T-helper 1 cell treated with Interleukin-12 subunit alpha and Interleukin-12 subunit beta and Interleukin-4 antibody, amounts not matched to agents 30 μg/mL and 1 μg/mL, for 36 hours (primary cell): Measurements from ENCODE around the gene PSD2.

Experiments used
- H3K27ac Mint-ChIP-seq: one replicate; pipeline ENCODE4 v1.8.0; 2021; ENCODE audit warnings: mild to moderate bottlenecking, mixed read lengths
- H3K27me3 Mint-ChIP-seq: one replicate; pipeline ENCODE4 v1.8.0; 2021; ENCODE audit warnings: low read depth, mixed read lengths
- H3K36me3 Mint-ChIP-seq: one replicate; pipeline ENCODE4 v1.8.0; 2021; ENCODE audit warnings: low read depth, mixed read lengths
- H3K4me1 Mint-ChIP-seq: one replicate; pipeline ENCODE4 v1.8.0; 2021; ENCODE audit warnings: low read depth, mixed read lengths
- H3K4me3 Mint-ChIP-seq: one replicate; pipeline ENCODE4 v1.8.0; 2021; ENCODE audit warnings: mild to moderate bottlenecking, moderate library complexity, mixed read lengths
- H3K9me3 Mint-ChIP-seq: one replicate; pipeline ENCODE4 v1.8.0; 2021; ENCODE audit warnings: mixed read lengths

Gene PSD2

DNA sequence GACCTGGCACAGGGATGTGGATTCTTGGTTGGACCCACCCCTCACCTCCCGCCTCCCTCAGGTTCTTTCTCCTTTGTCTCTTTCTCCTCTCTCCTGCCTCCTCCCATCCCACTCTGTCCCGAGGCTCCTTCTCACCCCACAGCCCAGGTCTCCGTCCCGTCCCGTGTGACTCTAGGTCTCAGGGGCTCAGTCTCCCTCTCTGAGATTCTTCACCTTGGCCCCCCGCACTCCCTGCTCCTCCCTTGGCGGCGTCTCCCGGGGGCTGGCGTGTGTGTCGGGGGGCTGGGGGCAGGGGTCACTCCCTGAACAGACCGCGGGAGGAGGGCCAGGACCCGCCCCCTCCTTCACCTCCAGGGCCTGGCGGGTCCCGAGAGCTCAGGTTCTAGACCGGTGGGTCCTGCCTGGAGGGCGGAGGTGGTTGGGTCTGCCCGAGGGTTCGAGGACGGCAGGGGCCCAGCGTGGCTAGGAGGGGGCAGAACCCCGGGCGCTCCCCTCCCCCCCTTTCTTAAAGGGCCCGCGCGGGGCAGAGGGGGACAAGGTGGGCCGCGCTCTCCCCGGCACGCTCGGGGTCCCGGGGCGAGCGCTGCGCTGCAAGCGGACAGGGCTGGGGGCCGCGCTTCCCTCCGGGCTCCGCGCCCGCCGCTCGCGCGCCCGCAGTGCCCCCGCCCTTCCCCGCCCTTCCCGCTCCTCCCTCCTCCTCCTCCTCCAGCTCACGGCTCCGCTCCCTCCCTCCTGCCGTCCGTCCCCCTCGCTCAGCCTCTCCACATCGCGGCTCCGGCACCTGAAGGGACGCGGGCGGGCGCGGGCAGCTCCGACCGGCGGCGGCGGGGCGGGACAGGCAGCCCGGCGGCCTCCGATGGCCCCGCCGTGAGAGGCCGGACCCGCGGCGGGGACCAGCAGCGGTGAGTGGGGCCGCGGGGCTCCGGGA lies at the start of gene PSD2:
TSS of gene PSD2 (plus strand) at position 735 of the 928 bp plus-strand sequence. CDS start 13,633 bp downstream, outside the sequence.
- Mint-ChIP-seq H3K4me3 (no peak within 1 kb of the TSS), H3K9me3 (no peaks in the 10 kb centered on the region), H3K27me3 (peaks cover 77% of the 10 kb centered on the region), H3K36me3 (no peaks in the 10 kb centered on the region), H3K27ac (no peak within 1 kb of the TSS), H3K4me1 (no peaks in the 10 kb centered on the region)

DNA sequence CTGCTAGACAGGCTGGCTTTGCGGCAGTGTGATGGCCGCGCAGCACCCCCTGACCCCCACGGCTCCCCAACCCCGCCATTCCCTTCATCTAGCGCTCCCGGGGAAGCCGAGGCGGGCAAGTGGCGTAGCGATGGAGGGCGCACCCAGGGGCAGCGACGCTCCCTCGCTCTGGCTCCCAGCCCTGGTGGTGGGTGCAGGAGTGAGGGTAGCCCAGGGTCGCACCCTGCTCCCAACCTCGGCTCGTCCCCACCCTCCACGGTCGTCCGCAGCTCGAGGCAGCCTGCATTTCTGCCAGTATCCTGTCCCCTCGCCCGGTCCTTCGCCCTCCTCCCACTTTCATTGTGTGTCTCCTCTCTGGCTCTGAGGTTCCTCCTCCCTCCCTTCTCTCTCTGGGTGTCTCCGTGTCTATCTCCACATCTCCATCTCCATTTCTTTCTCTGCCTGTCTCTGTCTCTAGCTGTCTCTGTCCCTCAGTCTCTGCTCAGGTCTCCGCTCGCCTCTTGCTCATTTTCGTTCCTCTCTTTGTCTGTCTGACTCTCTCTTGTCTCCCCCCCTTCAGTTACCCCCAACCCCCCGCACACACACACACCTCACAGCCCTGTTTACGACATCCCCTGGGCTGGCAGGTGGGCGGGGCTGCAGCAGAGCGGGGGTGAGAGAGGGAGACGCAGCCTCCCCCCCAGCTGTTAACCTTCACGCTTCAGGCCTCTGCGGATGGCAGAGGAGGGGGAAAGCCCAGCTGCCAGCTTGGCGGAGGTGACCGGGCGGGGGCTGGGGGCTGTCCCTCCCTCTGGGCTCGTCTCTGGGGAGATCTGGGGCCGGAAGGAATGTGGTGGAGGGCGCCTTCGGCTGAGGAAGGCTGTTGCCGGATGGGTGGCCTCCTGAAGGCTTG lies 48.7 kb upstream of the PSD2 start:
- no peaks in the 10 kb centered on the region for H3K36me3 Mint-ChIP-seq
- H3K9me3 Mint-ChIP-seq: no peaks in the 10 kb centered on the region
- H3K4me3 Mint-ChIP-seq: peak overlapping the region; percentile 77
- H3K27me3 Mint-ChIP-seq: peaks cover 60% of the 10 kb centered on the region
- peaks cover 16% of the 10 kb centered on the region for H3K4me1 Mint-ChIP-seq
- H3K27ac Mint-ChIP-seq: no peak overlapping the region

DNA sequence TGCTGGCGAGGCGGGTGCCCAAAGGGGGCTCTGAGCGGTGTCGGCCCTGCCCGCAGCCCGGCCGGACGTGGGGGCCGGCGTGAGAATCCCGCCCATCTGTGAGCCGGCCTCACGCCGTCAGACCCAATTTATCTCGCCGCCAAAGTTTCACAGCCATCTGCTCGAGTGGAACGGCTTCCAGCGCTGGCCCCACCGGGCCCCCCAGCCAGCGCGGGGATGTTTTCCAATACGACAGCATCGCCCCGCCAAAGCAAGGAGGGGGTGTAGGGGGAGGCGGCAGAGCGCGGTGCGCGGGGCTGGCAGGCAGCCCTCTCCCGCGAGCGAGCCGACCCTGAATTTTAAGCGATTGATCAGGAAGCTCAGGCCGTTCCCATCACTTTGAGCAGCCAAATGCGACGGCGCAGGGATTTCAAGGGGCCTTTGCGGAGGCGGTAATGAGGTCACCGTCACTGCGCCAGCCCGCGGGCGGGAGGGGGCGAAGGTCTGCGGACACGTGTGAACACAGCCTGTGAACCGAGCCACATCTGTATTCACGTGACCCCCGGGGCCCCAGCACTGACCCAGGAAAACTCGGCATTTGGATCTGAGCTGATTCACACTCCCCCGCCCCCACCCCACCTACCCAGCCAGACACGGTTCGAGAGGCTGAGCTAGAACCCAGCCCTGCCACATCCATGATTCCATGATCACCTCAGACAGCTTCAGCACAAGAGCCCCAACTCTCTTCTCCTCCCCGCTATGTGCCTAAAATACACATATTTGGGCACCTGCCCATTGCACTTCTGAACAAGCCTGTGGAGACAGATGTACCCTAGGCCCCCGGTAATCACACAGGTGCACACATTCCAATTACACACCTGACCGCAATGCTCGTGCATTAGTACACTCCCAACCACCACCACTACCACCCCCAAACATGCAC lies 47.8 kb upstream of the PSD2 start:
- peaks cover 69% of the 10 kb centered on the region for H3K27me3 Mint-ChIP-seq
- H3K4me1 Mint-ChIP-seq: peaks cover 16% of the 10 kb centered on the region
- peak overlapping the region; percentile 77 for H3K4me3 Mint-ChIP-seq
- H3K9me3 Mint-ChIP-seq: no peaks in the 10 kb centered on the region
- H3K36me3 Mint-ChIP-seq: no peaks in the 10 kb centered on the region
- no peak overlapping the region for H3K27ac Mint-ChIP-seq

DNA sequence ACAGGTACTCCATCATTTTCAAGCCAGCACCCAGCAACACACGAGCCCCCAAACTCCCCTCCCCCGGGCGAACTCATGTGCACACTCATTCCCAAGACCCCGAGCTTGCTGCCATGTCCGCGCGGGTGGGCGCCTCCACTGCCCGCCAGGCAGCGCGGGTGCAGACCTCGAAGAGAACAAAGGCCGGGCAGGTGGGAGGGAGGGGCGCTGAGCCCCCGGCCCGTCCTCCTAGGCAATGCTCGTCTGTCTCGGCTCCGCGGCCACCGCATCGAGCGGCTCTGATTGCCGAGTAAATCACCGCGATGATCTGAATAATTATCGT lies 47.1 kb upstream of the PSD2 start:
- H3K36me3 Mint-ChIP-seq: no peaks in the 10 kb centered on the region
- H3K27me3 Mint-ChIP-seq: peaks cover 66% of the 10 kb centered on the region
- no peak overlapping the region for H3K27ac Mint-ChIP-seq
- H3K4me1 Mint-ChIP-seq: peaks cover 16% of the 10 kb centered on the region
- no peak overlapping the region for H3K4me3 Mint-ChIP-seq
- H3K9me3 Mint-ChIP-seq: no peaks in the 10 kb centered on the region

DNA sequence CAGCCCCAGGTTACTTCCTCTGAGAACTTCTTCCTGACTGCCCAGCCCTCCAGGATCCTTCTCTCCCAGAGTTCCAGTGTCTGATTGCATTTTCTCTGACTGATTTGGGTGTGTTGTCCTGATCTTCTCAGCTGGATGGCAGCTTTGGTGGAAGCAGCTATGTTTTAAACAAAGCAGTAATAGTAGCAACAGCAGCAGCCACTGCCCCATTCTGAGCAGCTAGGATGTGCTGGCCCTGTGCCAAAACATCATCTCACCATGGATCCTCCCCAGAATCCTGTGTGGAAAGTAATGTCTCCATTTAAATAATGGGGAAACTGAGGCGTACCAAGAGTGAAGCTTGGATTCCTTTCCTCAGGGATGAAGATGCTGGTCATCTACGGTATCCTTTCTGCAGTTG lies 46.4 kb upstream of the PSD2 start:
- peaks cover 16% of the 10 kb centered on the region for H3K4me1 Mint-ChIP-seq
- H3K27ac Mint-ChIP-seq: no peak overlapping the region
- peak overlapping the region; percentile 51 for H3K4me3 Mint-ChIP-seq
- peaks cover 66% of the 10 kb centered on the region for H3K27me3 Mint-ChIP-seq
- H3K36me3 Mint-ChIP-seq: no peaks in the 10 kb centered on the region
- no peaks in the 10 kb centered on the region for H3K9me3 Mint-ChIP-seq

DNA sequence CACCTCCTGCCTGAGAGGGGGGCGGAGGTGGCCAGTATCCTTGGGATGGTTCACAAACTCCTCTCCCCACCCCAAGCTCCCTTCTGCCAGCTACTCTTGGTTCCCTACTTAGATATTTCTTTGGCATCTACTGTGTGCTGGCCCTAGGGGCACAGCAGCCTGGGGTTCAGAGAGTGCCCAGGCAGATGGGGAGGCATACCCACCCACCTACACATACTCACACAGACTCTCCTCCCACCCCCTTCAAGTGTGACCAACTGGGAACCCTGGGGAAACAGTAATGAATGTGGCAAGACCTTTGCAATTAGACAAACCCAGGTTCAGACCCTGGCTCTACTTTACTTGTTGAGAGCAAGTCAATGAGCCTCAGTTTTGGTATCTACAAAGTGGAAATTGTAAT lies 44.4 kb upstream of the PSD2 start:
- Mint-ChIP-seq H3K36me3 (no peaks in the 10 kb centered on the region), H3K4me3 (no peak overlapping the region), H3K27ac (no peak overlapping the region), H3K4me1 (peaks cover 18% of the 10 kb centered on the region), H3K27me3 (peaks cover 70% of the 10 kb centered on the region), H3K9me3 (no peaks in the 10 kb centered on the region)

DNA sequence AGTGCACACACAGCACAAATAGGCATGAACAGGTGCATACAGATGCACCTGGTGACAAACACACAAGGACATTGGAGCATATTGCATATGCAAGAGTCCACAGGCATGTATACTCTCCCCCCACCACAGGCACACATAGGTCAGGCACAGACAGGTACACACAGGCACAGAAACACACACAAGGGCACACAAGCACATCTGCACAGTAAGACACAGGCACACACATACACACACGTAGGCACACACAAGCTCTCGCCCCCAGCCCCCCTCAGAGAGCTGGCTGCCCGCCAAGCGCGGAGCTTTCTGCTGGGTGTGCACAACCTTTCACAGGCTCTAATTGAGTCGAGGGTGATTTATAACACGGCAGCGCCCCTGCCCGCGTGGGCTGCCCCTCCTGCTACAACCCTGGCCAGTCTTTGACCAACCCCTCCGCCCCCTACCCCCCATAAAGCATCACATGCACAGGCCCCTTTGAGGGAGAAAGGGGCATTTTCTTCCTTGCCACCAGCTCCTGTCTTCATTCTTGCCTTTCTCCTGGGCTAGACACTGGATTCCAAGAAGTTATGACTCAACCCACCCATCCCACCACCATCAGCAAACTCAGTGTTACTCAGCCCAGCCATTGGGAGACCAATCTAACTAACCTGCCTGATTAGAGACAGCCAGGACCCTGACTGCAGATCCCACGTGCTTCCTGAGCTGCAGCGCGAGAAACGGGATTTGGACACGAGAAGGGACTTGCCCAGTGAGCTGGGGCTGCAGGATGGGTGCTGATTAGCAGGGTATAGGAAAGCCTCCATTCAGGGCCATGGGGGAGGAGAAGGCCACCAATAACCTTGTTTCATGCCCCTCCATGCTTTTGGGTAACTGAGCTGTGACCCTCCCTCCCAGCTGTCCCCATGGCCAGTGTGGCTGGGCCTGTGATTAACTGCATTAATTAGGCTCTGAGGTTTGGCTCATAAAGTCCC lies 42.8 kb upstream of the PSD2 start:
- Mint-ChIP-seq H3K27me3 (peaks cover 76% of the 10 kb centered on the region), H3K4me3 (no peak overlapping the region)

DNA sequence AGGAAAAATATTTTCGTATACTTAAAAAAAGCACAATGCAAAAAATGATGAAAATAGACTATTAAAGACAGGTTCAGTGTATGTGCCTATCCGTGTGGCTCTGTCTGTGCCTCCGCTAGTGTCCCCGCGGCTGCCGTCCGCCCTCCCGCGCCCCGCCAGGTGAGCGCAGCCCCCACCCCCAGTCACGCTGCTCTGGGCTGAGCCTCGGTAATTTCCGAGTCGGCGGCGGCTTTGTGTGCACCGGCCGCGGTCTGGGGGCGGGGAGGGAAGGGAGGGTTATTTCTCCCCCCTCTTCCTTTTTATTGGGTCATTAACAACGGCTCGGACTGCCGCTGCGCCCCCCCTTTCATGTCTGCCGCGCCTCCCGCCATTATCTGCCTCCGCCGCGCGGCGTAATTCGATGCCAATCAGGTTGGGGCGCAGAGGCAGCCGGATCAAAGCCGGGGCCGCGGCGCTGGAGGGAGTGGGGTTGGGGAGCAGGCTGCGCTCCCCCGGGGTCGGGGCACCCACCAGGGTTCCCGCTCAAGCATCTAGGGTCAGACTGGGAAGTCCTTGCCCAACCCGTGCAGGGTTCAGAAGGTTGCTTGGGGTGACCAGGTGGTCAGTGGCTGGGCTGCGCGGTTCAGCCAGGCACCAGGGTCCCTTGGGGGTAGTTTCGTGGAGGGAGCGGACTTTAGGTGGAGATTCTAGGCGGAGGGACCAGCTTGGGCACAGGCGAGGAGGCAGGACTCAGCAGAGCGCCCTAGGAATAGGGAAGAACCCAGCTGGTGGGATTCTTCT lies 39.5 kb upstream of the PSD2 start:
- no peak overlapping the region for H3K27ac Mint-ChIP-seq
- no peaks in the 10 kb centered on the region for H3K9me3 Mint-ChIP-seq
- peaks cover 80% of the 10 kb centered on the region for H3K27me3 Mint-ChIP-seq
- no peak overlapping the region for H3K4me3 Mint-ChIP-seq
- H3K36me3 Mint-ChIP-seq: no peaks in the 10 kb centered on the region
- H3K4me1 Mint-ChIP-seq: peaks cover 4% of the 10 kb centered on the region

More for the DNA sequence above, 42.8 kb upstream of the PSD2 start:
- Mint-ChIP-seq H3K36me3 (no peaks in the 10 kb centered on the region), H3K4me1 (peaks cover 13% of the 10 kb centered on the region), H3K9me3 (no peaks in the 10 kb centered on the region), H3K27ac (no peak overlapping the region)

DNA sequence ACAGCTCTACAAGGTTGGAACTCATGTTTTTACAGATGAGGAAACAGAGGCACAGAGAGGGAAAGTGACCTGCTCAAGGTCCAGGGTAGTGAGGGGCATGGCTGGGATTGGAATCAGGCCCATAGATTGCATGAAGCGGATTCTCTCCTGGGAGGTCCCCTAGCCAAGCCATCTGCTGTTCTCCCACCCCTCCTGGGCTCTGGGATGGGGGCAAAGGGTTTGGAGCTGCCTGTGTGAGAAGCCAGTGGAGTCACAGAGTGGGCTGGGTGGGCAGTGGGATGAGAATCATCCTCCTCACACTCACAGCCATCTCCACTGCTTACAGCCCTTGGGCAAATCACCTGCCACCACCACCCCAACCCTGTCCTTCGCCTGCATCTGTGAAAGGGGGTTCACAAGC lies 38.6 kb upstream of the PSD2 start:
- Mint-ChIP-seq H3K27me3 (peaks cover 83% of the 10 kb centered on the region), H3K4me3 (no peak overlapping the region), H3K36me3 (no peaks in the 10 kb centered on the region), H3K4me1 (peaks cover 4% of the 10 kb centered on the region), H3K9me3 (no peaks in the 10 kb centered on the region), H3K27ac (no peak overlapping the region)

DNA sequence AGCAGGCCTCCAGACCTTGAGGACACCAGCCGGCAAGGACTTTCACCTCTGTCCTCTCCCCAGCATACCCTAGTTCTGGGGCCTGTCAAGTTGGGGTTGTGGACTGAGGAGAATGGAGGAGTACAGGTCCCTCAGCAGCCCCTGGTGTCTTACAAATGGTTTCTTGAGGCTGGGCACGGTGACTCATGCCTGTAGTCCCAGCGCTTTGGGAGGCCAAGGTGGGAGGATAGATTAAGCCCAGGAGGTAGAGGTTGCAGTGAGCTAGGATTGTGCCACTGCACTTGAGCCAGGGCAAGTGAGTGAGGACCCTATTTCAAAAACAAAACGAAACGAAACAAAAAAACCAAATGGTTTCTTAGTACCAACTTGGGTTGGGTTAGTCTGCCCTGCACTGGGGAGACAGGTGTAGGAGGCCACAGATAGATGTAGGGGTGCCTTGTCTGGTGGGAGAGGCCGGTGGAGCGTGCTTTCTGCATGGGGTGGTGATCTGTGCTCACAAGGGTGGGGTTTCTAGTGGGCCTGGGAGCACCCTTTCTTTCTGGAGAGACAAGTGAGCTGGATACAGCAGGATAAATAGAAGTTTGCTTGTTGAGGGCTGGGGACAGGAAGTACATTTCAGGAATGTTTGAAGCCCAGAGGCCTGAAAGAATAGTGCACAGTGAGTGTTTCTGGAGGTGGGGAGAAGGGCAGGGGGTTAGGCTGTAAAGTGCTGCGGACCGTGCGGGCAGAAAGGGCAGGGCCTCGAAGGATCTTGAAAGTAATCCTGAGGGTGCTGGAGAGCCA lies 37.7 kb upstream of the PSD2 start:
- Mint-ChIP-seq H3K4me1 (peaks cover 4% of the 10 kb centered on the region), H3K36me3 (no peaks in the 10 kb centered on the region), H3K9me3 (no peaks in the 10 kb centered on the region), H3K27ac (no peak overlapping the region), H3K4me3 (no peak overlapping the region), H3K27me3 (peaks cover 82% of the 10 kb centered on the region)

DNA sequence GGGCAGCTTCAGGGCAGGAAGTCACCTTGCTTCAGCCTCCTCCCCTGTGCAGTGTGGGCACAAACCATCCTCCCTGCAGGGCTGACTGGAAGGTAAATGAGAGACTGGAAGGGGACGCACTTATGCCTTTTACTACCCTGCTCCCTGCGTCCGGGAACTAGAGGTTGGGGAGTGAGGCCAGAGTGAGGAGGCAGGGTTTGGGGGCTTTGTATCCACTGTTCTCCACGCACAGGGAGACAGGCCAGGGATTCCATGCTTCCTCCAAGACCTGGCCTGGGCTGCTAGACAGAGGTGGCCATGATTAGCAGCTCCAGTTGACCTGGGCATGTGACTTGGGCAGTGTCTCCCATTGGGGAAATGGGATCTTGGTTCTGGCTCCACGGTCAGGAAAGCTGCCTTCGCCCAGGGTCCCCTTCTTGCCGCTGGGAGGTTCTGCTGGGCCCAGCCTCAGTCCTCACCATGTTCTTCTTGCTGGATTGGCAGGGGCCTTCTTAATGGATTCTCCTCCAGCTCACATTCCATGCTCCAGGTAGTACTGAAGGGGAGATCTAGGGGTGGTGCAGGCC lies 37.0 kb upstream of the PSD2 start:
- no peaks in the 10 kb centered on the region for H3K36me3 Mint-ChIP-seq
- no peaks in the 10 kb centered on the region for H3K9me3 Mint-ChIP-seq
- peaks cover 88% of the 10 kb centered on the region for H3K27me3 Mint-ChIP-seq
- H3K4me3 Mint-ChIP-seq: no peak overlapping the region
- peaks cover 4% of the 10 kb centered on the region for H3K4me1 Mint-ChIP-seq
- H3K27ac Mint-ChIP-seq: no peak overlapping the region

DNA sequence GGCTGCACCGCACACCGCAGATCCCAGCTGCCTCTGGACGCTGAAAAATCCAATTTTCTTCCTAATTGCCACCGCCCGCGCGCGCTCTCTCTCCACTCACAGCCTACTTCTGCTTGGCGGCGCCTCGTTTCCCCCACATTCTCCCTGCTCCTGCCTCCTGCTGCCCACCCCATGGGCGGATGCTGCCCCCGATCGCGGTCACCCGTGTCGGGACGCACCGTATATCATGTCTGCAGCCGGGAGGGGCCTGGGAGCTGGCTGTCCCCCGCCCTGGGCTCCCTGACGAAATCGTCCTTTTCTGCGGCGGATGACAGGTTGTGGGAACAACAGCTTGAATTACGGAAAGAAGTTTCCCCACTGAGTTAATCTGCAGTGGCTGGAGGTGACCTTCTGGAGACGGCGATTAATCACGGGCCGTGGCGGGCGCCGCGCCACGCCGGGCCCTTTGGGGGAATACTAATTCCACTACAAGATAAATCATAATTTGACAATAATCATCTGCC lies 36.3 kb upstream of the PSD2 start:
- no peaks in the 10 kb centered on the region for H3K36me3 Mint-ChIP-seq
- H3K27me3 Mint-ChIP-seq: peaks cover 93% of the 10 kb centered on the region
- no peaks in the 10 kb centered on the region for H3K9me3 Mint-ChIP-seq
- H3K4me3 Mint-ChIP-seq: no peak overlapping the region
- peaks cover 4% of the 10 kb centered on the region for H3K4me1 Mint-ChIP-seq
- no peak overlapping the region for H3K27ac Mint-ChIP-seq
